Measurements from ENCODE around the gene MACF1.
"Not testable (repeated sequence)": the region's sequence is repeated elsewhere in the genome, so short reads cannot be mapped to it uniquely, and the experiment has no call there.

MACF1 gene

GRCh38 chr1:39426346-39426745 lies 221.9 kb downstream of the MACF1 start:
- no peak for DNase-seq

- DNase-seq = no peak
Observed at GRCh38 chr1:39427374-39427773, 222.9 kb downstream of the MACF1 start.

GRCh38 chr1:39427912-39428311 lies 223.4 kb downstream of the MACF1 start:
- no peak for DNase-seq

- peak; percentile 88 for DNase-seq
Observed at GRCh38 chr1:39431927-39432326, 227.4 kb downstream of the MACF1 start.

- DNase-seq = no peak
Observed at GRCh38 chr1:39434797-39435395, 230.4 kb downstream of the MACF1 start.

- no peak for DNase-seq
Observed at GRCh38 chr1:39435597-39435996, 231.1 kb downstream of the MACF1 start.

GRCh38 chr1:39436842-39437241 lies 232.3 kb downstream of the MACF1 start:
- no peak for DNase-seq

- no peak for DNase-seq
Observed at GRCh38 chr1:39438042-39438441, 233.5 kb downstream of the MACF1 start.

- no peak for DNase-seq
Observed at GRCh38 chr1:39440856-39441255, 236.4 kb downstream of the MACF1 start.

GRCh38 chr1:39441797-39442196 lies 237.3 kb downstream of the MACF1 start:
- no peak for DNase-seq

GRCh38 chr1:39445573-39445972 lies 241.1 kb downstream of the MACF1 start:
- no peak for DNase-seq

- no peak for DNase-seq
Observed at GRCh38 chr1:39446986-39447567, 242.6 kb downstream of the MACF1 start.

- DNase-seq = peak; percentile 15
Observed at GRCh38 chr1:39450041-39450440, 245.5 kb downstream of the MACF1 start.

GRCh38 chr1:39450956-39451606 lies 246.6 kb downstream of the MACF1 start:
- DNase-seq = peak; percentile 97

GRCh38 chr1:39452081-39452480 lies 247.6 kb downstream of the MACF1 start:
- DNase-seq = no peak

GRCh38 chr1:39452540-39452939 lies 248.0 kb downstream of the MACF1 start:
- no peak for DNase-seq

- DNase-seq = peak; percentile 81
Observed at GRCh38 chr1:39453603-39454002, 249.1 kb downstream of the MACF1 start.

- no peak for DNase-seq
Observed at GRCh38 chr1:39458991-39459390, 254.5 kb downstream of the MACF1 start.

GRCh38 chr1:39462074-39462473 lies 257.6 kb downstream of the MACF1 start:
- peak; percentile 63 for DNase-seq

- DNase-seq = no peak
Observed at GRCh38 chr1:39466413-39467107, 262.1 kb downstream of the MACF1 start.

GRCh38 chr1:39467108-39467720 lies 262.7 kb downstream of the MACF1 start:
- not testable (repeated sequence) for DNase-seq

GRCh38 chr1:39469150-39469549 lies 264.7 kb downstream of the MACF1 start:
- DNase-seq = no peak

GRCh38 chr1:39470040-39470439 lies 265.5 kb downstream of the MACF1 start:
- no peak for DNase-seq
